ENCODE results near the gene DAGLA.

DNA sequence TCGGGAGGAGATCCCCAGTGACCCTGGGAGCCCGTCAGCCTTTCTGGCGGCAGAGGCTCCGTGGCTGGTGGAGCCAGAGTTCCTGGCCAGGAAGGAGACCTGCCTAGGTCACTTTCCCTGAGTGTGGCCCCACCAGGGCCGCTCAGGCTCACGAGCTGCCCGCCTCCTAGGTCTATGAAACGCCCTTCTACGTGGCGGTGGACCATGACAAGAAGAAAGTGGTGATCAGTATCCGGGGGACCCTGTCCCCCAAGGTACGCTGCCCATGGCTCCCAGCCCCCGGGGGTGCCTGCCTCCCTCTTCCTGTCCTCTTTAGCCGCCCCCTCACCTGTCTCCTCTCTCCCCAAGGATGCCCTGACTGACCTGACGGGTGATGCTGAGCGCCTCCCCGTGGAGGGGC, 55.2 kb downstream of the DAGLA start:
- no peak for TF ChIP-seq POLR2A (IDR thresholded peaks at IDR 0.05; ENCODE audit: low read depth, low read length)
- no peak for TF ChIP-seq POLR2AphosphoS5 (IDR thresholded peaks at IDR 0.05; ENCODE audit: low read depth, low read length)
- TF ChIP-seq SPI1 (IDR thresholded peaks at IDR 0.05; ENCODE audit: low read depth, low read length), result no peak
- no peak for TF ChIP-seq TAF1 (IDR thresholded peaks at IDR 0.05; ENCODE audit: low read depth, low read length)
- no peak for TF ChIP-seq PAX5 (IDR thresholded peaks at IDR 0.05; ENCODE audit: insufficient read depth, low read length, severe bottlenecking)
